NCI-H69 (cell line): ENCODE data around the gene CHRFAM7A.
"Not testable (repeated sequence)": the region's sequence is repeated elsewhere in the genome, so short reads cannot be mapped to it uniquely, and the experiment has no call there.

Experiments used
- DNase-seq: peaks from one replicate; lab custom pipeline; 2025; lab: John Stamatoyannopoulos, UW

CHRFAM7A gene

DNA sequence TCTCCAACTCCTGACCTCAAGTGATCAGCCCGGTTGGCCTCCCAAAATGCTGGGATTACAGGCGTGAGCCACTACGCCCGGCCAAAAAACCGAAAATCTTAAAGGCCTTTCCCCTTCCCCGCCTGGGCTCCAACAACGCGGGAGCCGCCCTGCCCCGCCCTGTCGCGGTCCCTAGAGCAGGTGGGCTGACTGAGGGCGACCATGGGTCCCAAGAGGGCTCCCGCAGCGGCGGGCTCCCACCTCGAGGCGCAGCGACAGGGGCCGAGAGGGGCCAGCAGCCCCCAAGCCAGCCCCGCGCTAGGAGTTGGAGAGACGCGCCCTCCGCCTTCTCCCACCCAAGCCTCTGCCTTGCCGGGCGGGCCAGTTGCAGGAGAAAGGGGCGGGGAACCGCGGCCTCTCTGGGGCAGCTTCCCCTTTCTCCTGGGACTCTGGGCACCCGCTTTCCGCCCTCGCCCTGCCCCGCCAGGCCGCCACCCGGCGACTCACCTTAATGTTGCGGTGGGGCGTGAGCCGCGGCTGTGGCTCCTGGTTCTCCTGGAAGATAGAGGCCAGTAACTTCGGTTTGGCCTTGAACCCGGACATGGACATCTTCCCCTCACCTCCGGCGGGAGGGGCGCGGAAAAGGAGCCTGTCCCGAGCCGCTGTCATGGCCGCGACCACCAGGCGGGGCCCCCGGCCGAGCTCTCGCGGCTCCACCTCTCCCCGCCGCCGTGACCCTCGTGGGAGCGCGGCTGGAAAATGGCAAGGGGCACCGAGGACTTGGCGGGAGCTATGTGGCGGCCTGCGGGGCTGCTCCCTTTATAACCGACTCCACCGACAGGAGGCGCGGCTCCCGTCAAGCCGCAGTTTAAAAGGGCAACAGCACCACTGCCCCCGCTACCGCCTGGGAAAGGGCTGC, at the start of gene CHRFAM7A:
TSS of gene CHRFAM7A (minus strand) at position 775 of the 898 bp plus-strand sequence. CDS start 10,189 bp downstream, outside the sequence.
- not testable (repeated sequence) for DNase-seq

DNA sequence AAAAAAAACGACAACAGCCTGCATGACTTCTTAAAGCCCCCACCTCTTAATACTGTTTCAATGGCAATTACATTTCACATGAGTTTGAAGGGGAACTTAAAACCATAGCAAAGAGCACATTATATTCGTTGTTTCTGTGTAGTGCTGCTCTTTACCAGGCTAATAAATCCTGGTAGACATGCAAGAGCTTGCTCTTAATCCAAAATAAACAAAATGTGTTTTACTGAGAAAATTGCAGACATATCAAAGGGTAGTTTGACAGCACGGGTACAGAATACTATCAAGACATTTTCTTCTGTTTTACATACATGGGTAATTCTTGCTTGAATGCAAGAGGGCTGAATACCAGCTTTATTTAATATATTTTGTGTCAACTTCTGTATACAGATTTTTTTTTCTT, 45.0 kb upstream of the CHRFAM7A start:
- DNase-seq, result not testable (repeated sequence)

DNA sequence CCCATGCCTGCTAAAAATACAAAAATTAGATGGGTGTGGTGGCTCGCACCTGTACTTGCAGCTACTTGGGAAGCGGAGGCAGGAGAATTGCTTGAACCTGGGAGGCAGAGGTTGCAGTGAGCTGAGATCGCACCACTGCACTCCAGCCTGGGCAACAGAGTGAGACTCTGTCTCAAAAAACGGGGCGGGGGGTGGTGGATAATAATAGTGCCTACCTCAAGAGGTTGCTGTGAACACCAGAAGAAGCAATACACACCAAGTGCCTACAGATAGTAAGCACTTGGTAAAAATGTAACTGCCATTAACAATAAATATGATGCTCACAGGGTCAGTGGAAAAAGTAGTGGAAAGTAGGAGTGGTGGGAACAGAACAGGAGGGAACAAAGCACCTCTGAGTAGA, 42.5 kb upstream of the CHRFAM7A start:
- DNase-seq, result not testable (repeated sequence)

DNA sequence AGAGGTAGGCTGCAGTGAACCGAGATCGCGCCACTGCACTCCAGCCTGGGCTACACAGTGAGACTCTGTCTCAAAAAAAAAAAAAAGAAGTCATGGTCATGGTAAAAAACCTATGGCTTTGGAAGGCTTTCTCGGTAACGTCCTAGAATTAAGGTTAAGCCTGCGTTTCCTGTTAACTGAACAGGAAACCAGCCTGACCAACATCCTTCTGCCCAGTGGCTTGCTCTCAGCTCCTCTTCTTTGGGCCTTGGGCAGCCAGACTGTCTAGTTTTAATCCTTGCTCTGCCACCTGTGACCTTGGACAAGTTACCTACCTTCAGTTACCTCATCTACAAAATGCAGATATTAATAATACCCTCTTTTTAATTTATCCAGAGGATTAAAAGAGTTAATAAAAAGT, 27.4 kb upstream of the CHRFAM7A start:
- DNase-seq, result not testable (repeated sequence)

DNA sequence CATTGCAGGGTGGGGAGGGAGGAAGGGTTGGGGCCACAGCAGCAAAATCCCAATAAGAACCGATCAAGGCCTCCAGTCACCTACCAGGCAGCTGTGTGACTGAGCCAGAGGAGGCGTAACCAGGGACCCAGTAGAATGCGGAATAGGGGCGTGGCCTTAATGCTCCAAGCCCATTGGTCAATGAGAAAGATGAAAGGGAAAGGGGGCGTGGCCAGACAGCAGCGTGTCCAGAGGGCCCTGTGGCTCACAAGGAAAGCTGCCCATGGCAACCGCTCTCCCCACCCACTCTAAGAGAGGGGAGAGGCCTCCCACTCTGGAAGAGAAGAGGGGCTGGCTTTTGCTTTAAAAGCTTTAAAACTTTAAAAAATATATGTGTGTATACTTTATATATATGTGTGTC, 20.8 kb upstream of the CHRFAM7A start, which contains the start of gene GOLGA8R:
TSS of gene GOLGA8R (minus strand) at position 101 of the 400 bp plus-strand sequence. CDS start at position 3, 98 bp downstream.
- not testable (repeated sequence) for DNase-seq

DNA sequence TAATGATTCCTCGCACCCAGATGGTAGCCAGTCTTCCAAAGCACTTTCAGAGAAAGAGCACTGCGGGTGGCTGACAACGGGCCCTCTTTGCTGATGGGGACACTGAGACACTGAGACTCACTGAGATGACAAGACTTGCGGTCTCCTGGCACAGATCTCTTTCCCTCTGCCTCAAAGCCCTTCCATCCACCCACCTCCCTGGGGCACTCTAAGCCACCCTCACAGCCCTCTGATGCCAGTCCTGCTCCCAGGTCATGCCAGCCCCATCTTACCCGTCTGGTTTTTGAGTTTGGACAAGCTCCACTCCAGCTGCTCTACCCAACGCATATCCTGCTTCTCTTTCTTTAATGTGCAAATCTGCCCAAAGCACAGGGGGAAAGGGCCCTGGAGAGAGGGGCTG, 14.3 kb upstream of the CHRFAM7A start:
- not testable (repeated sequence) for DNase-seq

DNA sequence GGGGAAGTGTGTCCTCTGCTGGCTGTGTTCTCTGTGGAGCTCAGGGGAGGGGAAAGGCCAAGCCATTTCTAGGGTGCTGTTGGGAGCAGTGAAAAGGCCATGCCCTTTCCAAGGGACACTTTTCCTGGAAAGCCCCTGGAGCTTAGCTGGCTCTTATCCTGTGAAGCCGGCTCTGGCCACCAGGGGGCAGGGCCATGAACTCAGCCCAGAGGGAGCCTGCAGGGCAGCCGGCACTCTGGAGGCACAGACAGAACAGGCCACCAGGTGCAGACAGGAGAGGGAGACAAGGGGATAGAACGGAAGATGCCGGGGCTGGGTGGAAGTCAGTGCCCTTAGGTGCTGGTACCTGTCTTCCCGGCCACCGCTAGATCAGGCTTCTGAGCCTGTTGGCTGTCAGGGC, 5.6 kb upstream of the CHRFAM7A start:
- not testable (repeated sequence) for DNase-seq

DNA sequence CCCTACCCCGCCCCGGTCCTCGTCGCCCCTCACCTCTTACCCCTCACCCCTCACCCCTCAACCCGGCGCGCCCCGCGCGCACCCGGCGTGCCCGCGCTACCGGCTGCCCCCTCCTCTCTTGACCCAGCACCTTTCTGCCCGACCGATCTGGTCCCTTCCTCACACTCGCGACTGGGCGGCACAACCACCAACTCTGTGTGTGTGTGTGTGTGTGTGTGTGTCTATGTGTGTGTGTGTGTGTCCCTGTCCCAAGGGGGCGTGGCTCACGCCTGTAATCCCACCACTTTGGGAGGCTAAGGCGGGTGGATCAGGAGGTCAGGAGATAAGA, 288 bp upstream of the CHRFAM7A start:
- DNase-seq, result not testable (repeated sequence)

DNA sequence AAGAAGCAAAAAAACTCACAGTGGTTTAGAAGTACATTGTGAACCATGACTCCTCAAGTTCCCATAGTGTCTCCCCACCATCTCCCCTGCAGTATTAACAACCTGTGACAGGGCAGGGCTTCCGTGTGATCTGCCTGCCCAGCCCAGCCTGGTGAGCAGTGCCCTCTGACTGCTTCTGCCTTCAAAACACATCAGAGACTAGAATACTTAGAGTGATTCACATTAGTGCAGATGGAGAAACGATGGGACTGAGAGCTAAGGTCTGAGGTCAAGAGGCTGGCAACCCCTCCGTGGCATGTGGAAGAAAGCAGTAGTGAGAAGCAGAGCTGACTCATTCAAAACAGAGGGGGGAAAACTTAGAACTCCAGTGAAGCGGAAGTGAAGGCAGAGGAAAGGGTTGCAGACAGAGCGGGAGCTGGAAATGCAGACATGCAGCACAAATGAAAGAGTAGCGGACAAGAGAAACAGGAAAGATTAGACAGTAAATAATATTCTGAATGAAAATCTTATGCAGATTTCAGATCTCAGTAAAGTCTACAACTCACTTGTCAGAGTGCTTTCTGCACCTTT, 6.9 kb downstream of the CHRFAM7A start:
- DNase-seq, result not testable (repeated sequence)

DNA sequence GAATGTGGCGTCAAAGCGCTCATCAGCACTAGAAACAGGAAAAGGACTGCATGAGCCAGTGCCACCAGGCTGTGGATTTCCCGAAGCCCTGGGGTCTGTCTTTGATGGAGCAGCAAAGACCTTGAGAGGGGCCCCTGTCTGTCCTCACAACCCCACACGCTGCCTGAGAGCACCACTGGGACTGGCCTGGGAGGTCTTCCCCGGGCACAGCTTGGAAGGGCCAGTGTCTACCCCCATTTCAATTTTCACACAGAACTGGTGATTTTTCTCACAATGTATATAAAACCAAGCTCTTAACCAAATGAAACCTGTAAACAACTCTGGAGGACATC, 16.3 kb downstream of the CHRFAM7A start:
- not testable (repeated sequence) for DNase-seq

DNA sequence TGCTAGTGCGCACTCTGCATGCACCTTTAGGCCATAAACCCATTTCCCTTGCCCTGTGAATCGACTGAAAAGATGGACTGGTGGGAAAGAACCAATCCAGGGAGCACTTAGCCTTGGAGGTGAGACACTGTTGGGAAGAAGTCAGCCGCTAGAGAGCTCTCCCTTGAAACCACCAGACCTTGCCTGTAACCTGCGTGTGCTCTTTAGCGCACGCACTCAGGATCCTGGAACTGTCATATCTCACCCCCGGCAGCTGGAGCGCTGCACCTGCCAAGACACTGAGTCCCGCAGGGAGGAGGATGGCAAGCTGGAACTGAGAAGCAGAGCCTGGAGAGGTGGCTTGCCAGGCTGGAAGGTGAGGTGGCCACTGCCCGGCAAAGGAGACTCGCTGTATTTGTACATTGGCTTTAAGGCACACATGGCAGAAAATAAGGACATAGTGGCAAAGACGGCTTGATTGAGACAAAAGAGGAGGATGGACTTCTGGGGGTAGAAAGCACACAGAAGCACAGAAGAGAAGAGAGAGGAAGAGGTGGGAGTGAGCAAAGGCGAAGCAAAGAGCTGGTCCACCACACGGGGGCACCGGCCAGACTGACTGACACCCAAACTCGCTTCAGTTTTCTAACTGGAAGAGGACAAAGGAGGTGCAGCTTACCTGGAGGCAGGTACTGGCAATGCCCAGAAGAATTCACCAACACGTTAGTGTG, 16.8 kb downstream of the CHRFAM7A start:
- DNase-seq, result not testable (repeated sequence)

DNA sequence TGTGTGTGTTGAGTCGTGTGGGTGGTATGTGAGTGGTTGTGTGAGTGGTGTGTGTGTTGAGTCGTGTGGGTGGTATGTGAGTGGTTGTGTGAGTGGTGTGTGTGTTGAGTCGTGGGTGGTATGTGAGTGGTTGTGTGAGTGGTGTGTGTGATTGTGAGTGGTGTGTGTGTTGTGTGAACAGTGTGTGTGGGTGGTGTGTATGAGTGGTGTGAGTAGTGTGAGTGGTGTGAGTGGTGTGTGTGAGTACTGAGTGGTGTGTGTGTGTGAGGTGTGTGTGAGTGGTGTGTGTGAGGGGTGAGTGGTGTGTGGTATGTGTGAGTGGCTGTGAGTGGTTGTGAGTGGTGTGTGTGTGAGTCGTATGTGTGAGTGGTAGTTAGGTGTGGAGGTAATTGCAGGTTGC, 17.5 kb downstream of the CHRFAM7A start:
- DNase-seq, result not testable (repeated sequence)

DNA sequence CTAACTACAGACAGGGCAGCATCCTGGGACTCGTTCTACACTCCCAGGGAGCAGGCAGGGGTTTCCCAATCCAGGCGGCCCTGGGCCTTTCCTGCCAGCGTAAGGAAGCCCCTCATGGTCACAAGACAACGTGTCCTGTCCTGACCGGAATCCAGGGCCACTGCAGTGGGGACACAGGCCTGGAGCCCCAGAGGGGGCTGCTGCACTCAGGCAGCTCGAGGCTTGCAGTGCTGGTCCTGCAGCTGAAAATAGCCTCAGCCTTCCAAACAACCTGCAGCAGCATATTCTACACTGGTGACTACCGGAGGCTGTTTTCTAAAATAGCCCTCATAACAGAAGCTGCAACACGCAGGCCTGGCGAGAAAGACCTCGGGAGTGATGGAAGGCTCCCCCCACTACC, 18.5 kb downstream of the CHRFAM7A start:
- DNase-seq, result not testable (repeated sequence)

DNA sequence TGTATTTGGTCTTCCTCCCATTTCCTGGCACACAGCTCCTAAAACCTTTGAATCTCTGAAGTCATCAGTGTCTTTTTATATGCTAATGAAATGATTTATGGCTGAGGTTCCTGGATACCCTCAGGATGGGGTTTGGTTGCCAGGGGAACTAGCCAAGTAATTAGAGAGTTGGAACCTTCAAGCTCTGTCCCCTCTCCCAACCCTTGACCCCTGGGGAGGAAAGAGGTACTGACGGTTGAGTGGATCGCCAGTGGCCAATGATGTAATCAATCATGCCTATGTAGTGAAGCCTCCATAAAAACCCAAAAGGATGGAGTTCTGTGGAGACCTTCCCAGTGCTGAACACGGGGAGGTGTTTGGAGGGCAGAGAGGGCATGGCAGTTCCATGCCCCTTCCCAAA, 25.1 kb downstream of the CHRFAM7A start:
- not testable (repeated sequence) for DNase-seq

DNA sequence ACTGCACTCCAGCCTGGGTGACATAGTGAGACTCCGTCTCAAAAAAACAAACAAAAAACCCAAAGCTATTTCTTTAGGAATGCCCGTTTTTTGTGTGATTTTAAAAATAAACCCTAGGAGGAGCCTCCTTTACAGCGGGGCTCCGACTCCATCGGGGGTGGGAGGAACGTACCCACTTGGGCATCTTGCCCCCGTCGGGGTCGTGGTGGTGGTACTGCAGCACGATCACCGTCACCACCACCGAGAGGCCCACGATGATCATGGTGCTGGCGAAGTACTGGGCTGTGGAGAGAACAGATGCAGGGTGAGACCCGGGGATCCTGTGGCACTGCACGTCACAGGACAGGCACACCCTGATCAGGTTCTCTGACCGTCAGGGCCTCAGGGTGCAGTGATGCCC, 26.1 kb downstream of the CHRFAM7A start:
- DNase-seq, result not testable (repeated sequence)

DNA sequence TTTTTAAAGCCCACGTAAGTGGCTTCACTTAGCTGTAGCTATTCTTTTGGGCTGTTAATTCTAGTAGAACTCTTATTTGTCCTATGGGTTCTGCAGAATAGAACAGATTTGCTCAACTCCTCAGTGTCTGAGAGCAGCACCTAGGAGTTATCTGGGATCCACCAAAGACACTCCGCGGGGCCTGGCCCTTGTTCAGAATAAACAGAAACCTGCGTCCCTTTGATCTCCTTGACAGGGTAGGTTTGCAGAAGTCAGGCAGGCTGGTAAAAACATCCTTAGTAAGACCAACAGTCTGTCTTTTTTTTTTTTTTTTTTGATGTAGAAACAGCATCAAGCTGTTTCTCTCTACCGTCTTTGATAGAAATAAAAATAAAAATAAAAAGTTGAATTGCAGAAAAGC, 31.9 kb downstream of the CHRFAM7A start:
- DNase-seq, result not testable (repeated sequence)

DNA sequence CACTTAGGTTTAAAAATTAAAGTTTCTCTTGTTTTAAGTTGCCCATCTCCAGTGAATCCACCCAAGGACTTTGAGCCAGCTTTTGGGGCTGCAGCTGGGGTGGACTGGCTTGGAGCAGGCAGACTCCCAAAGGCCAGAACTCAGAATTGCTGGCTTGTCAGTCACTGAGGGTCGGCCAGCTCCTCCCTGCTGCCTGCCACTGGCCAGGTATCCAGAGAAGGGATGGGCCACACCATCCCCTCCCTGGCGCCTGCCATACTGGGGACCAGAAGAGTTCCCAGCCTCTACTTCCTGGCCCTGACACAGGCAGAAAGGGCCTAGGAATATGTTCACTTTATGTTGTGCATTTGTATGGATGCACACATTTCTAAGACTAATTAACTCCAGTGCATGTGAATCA, 32.4 kb downstream of the CHRFAM7A start:
- DNase-seq, result not testable (repeated sequence)

DNA sequence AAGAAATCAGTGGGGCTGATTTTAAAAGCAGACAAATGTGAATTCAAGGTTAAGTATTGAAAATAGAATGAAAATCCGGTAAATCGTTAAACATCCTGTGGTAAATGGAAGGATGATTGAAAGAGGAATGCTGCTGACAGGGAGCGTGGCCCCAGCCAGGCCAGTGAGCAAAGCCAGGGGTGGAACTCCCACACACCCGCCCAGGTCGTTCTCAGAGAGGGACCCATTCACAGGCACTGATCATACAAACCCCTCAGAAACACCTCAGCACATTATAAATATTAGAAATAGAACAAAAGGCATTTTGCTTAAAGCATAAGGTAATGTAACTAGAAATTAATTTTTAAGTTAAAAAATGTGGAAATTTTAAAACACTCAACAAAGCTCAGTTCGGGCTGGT, 38.3 kb downstream of the CHRFAM7A start:
- DNase-seq, result not testable (repeated sequence)

DNA sequence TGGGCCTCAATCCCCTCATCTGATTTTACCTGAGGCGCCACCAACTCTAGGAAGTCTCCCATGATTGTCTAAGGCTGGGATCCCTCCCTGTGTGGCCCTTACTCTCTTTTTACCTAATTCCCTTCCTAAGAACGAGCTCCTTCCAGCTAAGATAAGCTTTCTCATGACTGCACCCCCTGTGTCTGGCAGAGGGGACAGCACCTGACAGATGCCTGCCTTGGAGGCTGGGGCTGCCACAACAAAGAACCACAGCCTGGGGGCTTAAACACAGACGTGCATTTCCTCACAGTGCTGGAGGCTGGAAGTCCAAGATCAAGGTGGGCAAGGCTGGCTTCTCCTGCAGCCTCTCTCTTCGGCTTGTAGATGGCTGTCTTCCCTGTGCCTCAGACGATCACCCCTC, 43.5 kb downstream of the CHRFAM7A start:
- DNase-seq, result not testable (repeated sequence)

DNA sequence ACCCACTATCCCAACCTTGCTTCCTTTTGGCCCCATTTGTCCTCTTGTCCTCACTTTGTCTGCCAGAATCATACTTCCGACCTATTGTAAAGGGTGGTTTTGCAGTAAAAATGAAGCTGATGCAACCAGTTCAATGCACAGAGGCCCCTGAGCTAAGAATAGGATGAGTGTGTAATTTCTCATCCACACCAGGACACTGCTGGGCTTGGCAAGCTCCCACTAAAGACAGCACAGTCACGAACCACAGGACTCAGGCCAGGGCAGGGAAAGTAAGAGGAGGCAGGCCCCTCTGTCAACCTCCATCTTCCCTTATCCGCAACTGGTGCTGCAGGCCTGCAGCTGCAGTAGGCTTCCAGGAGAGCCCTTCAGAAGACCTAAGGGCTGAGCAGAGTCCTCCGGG, 56.8 kb downstream of the CHRFAM7A start:
- not testable (repeated sequence) for DNase-seq

DNA sequence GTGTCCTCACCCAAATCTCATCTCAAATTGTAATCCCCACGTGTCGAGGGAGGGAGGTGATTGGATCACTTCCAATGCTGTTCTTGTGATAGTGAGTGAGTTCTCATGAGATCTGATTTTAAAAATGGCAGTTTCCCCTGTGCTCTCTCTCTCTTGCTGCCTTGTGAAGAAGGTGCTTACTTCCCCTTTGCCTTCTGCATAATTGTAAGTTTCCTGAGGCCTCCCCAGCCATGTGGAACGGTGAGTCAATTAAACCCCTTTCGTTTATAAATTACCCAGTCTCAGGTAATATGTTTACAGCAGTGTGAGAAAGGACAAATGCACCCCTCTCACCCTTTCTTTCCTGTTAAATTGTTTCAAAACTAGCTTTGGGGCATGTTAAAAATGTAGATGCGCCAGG, 59.2 kb downstream of the CHRFAM7A start:
- DNase-seq, result not testable (repeated sequence)

DNA sequence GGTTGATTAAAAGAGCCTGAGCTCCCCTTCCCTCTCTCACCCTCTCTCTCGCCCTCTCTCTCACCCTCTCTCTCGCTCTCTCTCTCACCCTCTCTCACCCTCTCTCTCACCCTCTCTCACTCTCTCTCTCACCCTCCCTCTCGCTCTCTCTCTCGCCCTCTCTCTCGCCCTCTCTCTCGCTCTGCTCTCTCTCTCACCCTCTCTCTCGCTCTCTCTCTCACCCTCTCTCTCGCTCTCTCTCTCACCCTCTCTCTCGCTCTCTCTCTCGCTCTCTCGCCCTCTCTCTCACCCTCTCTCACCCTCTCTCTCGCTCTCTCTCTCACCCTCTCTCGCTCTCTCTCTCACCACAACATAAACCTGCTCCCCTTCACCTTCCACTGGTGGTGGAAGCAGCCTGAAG, 67.2 kb downstream of the CHRFAM7A start:
- DNase-seq, result not testable (repeated sequence)

DNA sequence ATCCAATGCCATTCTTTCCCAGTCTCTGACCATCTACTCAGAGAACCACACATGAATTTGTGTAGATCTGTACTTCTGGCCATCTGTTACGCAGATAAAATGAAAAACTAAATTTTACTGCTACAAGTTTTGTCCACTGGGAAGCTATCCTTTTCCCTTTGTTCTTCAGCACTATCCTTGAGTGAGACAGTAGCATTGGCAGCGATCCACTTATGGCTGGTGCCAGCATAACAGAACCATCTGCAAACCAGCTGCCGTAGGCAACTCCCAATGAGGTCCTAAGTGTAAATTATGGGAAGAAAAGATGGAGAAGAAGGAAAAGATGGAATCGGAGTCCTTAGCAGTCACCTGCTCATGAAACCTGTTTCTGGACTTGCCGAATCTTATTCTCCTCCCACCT, 72.3 kb downstream of the CHRFAM7A start:
- DNase-seq, result not testable (repeated sequence)
